Dendritic cell treated with granulocyte-macrophage colony-stimulating factor and Interleukin-4, amounts not matched to agents 40 ng/mL and 50 ng/mL, for 4 days (primary cell): ENCODE results near the gene COX6A1.
"Not testable (repeated sequence)": the region's sequence is repeated elsewhere in the genome, so short reads cannot be mapped to it uniquely, and the experiment has no call there.

Experiments
- H3K27ac Mint-ChIP-seq: one replicate; pipeline ENCODE4 v1.8.0; 2022; ENCODE audit warnings: mild to moderate bottlenecking, mixed read lengths
- H3K27me3 Mint-ChIP-seq: one replicate; pipeline ENCODE4 v1.8.0; 2022; ENCODE audit warnings: mild to moderate bottlenecking, mixed read lengths
- H3K36me3 Mint-ChIP-seq: one replicate; pipeline ENCODE4 v1.8.0; 2022; ENCODE audit warnings: low read depth, mixed read lengths
- H3K4me1 Mint-ChIP-seq: one replicate; pipeline ENCODE4 v1.8.0; 2022; ENCODE audit warnings: low read depth, mixed read lengths
- H3K4me3 Mint-ChIP-seq: one replicate; pipeline ENCODE4 v1.8.0; 2022; ENCODE audit warnings: mild to moderate bottlenecking, moderate library complexity, mixed read lengths
- H3K9me3 Mint-ChIP-seq: one replicate; pipeline ENCODE4 v1.8.0; 2022; ENCODE audit warnings: mixed read lengths
- intact Hi-C: fragments of 100-400 bp; cut with micrococcal nuclease; formaldehyde crosslinking; loops from one replicate; pipeline ENCODE4 v1.15.0; 2022

COX6A1 gene

GRCh38 chr12:120445911-120446843 is 8.3 kb downstream of the COX6A1 start, which contains the start of the genes GATC and TRIAP1:
Gene GATC, plus strand, starts transcription at chr12:120446444. Its CDS starts 37 bp downstream, at chr12:120446481.
Gene TRIAP1, minus strand, starts transcription at chr12:120446384. Its CDS starts 12 bp downstream, at chr12:120446372.
- H3K36me3 Mint-ChIP-seq, result peaks cover 71% of the 10 kb centered on the region
- intact Hi-C loops, result no loop called here

GRCh38 chr12:120446844-120447178 is 8.9 kb downstream of the COX6A1 start:
- intact Hi-C loops, H3K27me3 Mint-ChIP-seq, H3K9me3 Mint-ChIP-seq: not testable (repeated sequence)
- Mint-ChIP-seq H3K27ac (peak overlapping the region; percentile 99), H3K4me1 (peaks cover 32% of the 10 kb centered on the region), H3K36me3 (peaks cover 65% of the 10 kb centered on the region), H3K4me3 (peak overlapping the region; percentile 87)

More at GRCh38 chr12:120445911-120446843, 8.3 kb downstream of the COX6A1 start, which contains the start of the genes GATC and TRIAP1:
- Mint-ChIP-seq H3K4me3 (peak within 1 kb of the TSS; percentile 87), H3K27ac (peak within 1 kb of the TSS; percentile 99), H3K9me3 (no peaks in the 10 kb centered on the region), H3K4me1 (peaks cover 32% of the 10 kb centered on the region), H3K27me3 (no peaks in the 10 kb centered on the region)

DNA sequence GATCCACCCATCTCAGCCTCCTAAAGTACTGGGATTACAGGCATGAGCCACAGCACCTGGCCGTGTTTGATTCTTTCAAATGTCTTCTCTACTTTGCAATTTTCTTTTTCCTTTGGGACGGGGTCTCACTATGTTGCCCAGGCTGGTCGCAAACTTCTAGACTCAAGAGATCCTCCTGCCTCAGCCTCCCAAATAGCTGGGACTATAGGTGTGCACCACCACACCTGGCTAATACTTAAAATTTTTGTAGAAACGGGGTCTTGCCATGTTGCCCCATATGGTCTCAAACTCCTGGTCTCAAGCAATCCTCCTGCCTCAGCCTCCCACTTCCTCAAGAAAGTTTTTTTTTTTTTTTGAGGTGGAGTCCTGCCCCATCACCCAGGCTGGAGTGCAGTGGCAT is 10.1 kb downstream of the COX6A1 start:
- Mint-ChIP-seq H3K4me1 (peaks cover 32% of the 10 kb centered on the region), H3K36me3 (peaks cover 63% of the 10 kb centered on the region), H3K27ac (no peak overlapping the region), H3K9me3 (no peaks in the 10 kb centered on the region), H3K4me3 (no peak overlapping the region), H3K27me3 (no peaks in the 10 kb centered on the region)
- intact Hi-C loops, result no loop called here

GRCh38 chr12:120452524-120452923 is 14.6 kb downstream of the COX6A1 start:
- H3K36me3 Mint-ChIP-seq, result peaks cover 82% of the 10 kb centered on the region
- H3K4me3 Mint-ChIP-seq, H3K9me3 Mint-ChIP-seq, H3K27me3 Mint-ChIP-seq, H3K27ac Mint-ChIP-seq, intact Hi-C loops: not testable (repeated sequence)
- H3K4me1 Mint-ChIP-seq, result peaks cover 23% of the 10 kb centered on the region

- no peak overlapping the region for H3K4me3 Mint-ChIP-seq
- no peaks in the 10 kb centered on the region for H3K9me3 Mint-ChIP-seq
- intact Hi-C loops, result no loop called here
- H3K27ac Mint-ChIP-seq, result no peak overlapping the region
- no peaks in the 10 kb centered on the region for H3K27me3 Mint-ChIP-seq
- peaks cover 83% of the 10 kb centered on the region for H3K36me3 Mint-ChIP-seq
- peaks cover 16% of the 10 kb centered on the region for H3K4me1 Mint-ChIP-seq
Observed at GRCh38 chr12:120453060-120453750, 15.3 kb downstream of the COX6A1 start.

GRCh38 chr12:120453977-120454376 is 16.1 kb downstream of the COX6A1 start:
- intact Hi-C loops, result no loop called here
- no peak overlapping the region for H3K4me3 Mint-ChIP-seq

DNA sequence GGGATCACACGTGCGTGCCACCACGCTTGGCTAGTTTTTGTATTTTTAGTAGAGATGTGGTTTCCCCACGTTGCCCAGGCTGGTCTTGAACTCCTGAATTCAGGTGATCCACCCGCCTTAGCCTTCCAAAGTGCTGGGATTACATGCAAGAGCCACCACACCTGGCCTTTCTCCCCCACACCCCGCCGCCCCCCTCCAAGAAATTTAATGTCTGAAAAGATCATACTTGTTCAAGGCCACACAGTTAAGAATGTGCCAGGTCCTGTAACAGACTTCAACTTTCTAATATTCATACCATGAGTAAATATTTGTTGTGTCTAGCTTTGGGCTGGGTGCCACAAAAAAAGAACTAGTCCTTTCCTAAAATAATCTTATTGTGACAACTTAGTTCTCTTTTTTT is 17.4 kb downstream of the COX6A1 start:
- H3K9me3 Mint-ChIP-seq, result no peaks in the 10 kb centered on the region
- no peaks in the 10 kb centered on the region for H3K27me3 Mint-ChIP-seq
- intact Hi-C loops, result no loop called here
- no peak overlapping the region for H3K27ac Mint-ChIP-seq
- H3K4me1 Mint-ChIP-seq, result peaks cover 10% of the 10 kb centered on the region
- H3K36me3 Mint-ChIP-seq, result peaks cover 85% of the 10 kb centered on the region
- no peak overlapping the region for H3K4me3 Mint-ChIP-seq

More at GRCh38 chr12:120453977-120454376, 16.1 kb downstream of the COX6A1 start:
- Mint-ChIP-seq H3K27ac (no peak overlapping the region), H3K9me3 (no peaks in the 10 kb centered on the region), H3K4me1 (peaks cover 15% of the 10 kb centered on the region), H3K27me3 (no peaks in the 10 kb centered on the region), H3K36me3 (peaks cover 83% of the 10 kb centered on the region)

DNA sequence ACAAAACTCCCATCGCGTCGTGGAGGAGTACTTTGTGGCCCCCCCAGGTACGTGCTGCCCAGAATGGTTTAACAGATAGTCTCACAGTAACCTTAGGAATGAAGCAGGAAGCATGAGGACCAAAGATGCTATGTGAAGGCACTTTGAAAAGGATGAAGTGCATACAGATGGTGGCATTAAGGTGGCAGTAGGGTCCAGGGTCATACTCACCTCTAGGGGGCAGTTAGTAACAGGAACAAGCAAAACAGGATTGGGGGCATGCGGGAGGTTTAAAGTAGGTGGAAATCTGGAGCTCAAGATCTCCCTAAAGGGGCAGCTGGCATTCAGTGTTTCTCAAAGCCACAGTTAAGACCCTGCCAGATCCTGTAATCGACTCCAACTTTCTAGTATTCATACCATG is 19.2 kb downstream of the COX6A1 start:
- no peak overlapping the region for H3K27ac Mint-ChIP-seq
- H3K36me3 Mint-ChIP-seq, result peaks cover 96% of the 10 kb centered on the region

GRCh38 chr12:120460157-120460556 is 22.2 kb downstream of the COX6A1 start:
- H3K4me1 Mint-ChIP-seq, result peaks cover 12% of the 10 kb centered on the region
- no peak overlapping the region for H3K4me3 Mint-ChIP-seq
- no peaks in the 10 kb centered on the region for H3K9me3 Mint-ChIP-seq
- no peak overlapping the region for H3K27ac Mint-ChIP-seq
- peaks cover 100% of the 10 kb centered on the region for H3K36me3 Mint-ChIP-seq
- no peaks in the 10 kb centered on the region for H3K27me3 Mint-ChIP-seq
- intact Hi-C loops, result no loop called here

More for the DNA sequence above, 19.2 kb downstream of the COX6A1 start:
- H3K27me3 Mint-ChIP-seq, result no peaks in the 10 kb centered on the region
- no peak overlapping the region for H3K4me3 Mint-ChIP-seq
- no peaks in the 10 kb centered on the region for H3K9me3 Mint-ChIP-seq
- peaks cover 10% of the 10 kb centered on the region for H3K4me1 Mint-ChIP-seq
- intact Hi-C loops, result no loop called here

GRCh38 chr12:120462099-120462640 is 24.3 kb downstream of the COX6A1 start:
- no peak overlapping the region for H3K4me3 Mint-ChIP-seq
- H3K9me3 Mint-ChIP-seq, result no peaks in the 10 kb centered on the region
- intact Hi-C loops, result no loop called here
- peaks cover 19% of the 10 kb centered on the region for H3K4me1 Mint-ChIP-seq
- peaks cover 98% of the 10 kb centered on the region for H3K36me3 Mint-ChIP-seq
- H3K27me3 Mint-ChIP-seq, result no peaks in the 10 kb centered on the region
- no peak overlapping the region for H3K27ac Mint-ChIP-seq

GRCh38 chr12:120463712-120464111 is 25.8 kb downstream of the COX6A1 start:
- intact Hi-C loops, result no loop called here
- Mint-ChIP-seq H3K4me1 (peaks cover 31% of the 10 kb centered on the region), H3K4me3 (no peak overlapping the region), H3K27me3 (no peaks in the 10 kb centered on the region), H3K36me3 (peaks cover 97% of the 10 kb centered on the region), H3K27ac (no peak overlapping the region), H3K9me3 (no peaks in the 10 kb centered on the region)

DNA sequence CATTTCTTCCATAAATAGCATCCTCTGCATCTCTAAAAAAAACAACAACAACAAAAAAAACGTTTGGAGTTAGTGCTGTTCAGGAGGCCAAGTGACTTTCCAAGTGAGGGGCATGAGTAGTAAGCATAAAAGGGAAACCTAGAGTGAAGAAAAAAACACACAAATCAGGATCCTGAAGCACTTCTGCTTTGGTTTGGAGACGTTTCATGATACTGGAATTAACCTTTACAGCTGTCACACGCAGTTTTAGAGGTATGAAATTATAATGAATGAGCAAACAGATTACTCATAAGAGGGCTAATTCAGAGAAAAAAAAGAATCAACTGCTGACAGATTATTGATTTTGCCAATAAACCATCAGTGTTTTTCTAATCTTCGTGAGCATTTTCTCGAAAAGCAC is 27.8 kb downstream of the COX6A1 start:
- intact Hi-C loops, result loop anchor here (2.0 kb wide), 1 partner anchor 109 kb away; no protein-coding TSS in a partner anchor
- H3K4me3 Mint-ChIP-seq, result no peak overlapping the region
- H3K36me3 Mint-ChIP-seq, result peaks cover 86% of the 10 kb centered on the region
- peaks cover 43% of the 10 kb centered on the region for H3K4me1 Mint-ChIP-seq
- H3K9me3 Mint-ChIP-seq, result no peaks in the 10 kb centered on the region
- no peaks in the 10 kb centered on the region for H3K27me3 Mint-ChIP-seq
- H3K27ac Mint-ChIP-seq, result no peak overlapping the region

- Mint-ChIP-seq H3K27me3 (no peaks in the 10 kb centered on the region), H3K4me3 (no peak overlapping the region), H3K4me1 (peaks cover 43% of the 10 kb centered on the region), H3K36me3 (peaks cover 76% of the 10 kb centered on the region), H3K9me3 (no peaks in the 10 kb centered on the region), H3K27ac (no peak overlapping the region)
- intact Hi-C loops, result loop anchor here (2.0 kb wide), 1 partner anchor 110 kb away; no protein-coding TSS in a partner anchor
Observed at GRCh38 chr12:120466560-120467315, 28.8 kb downstream of the COX6A1 start.
